Stimulated activated CD8-positive, alpha-beta memory T cell treated with anti-CD3 and anti-CD28 coated beads, Interleukin-4, amount 100 ng/mL, for 48 hours (primary cell): ENCODE data around the gene AVPI1.

ENCODE experiments used
- DNase-seq: peaks from one replicate; pipeline ENCODE4 v3.0.0-alpha.2; 2020

AVPI1 gene, protein sequence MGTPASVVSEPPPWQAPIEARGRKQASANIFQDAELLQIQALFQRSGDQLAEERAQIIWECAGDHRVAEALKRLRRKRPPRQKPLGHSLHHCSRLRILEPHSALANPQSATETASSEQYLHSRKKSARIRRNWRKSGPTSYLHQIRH

DNA sequence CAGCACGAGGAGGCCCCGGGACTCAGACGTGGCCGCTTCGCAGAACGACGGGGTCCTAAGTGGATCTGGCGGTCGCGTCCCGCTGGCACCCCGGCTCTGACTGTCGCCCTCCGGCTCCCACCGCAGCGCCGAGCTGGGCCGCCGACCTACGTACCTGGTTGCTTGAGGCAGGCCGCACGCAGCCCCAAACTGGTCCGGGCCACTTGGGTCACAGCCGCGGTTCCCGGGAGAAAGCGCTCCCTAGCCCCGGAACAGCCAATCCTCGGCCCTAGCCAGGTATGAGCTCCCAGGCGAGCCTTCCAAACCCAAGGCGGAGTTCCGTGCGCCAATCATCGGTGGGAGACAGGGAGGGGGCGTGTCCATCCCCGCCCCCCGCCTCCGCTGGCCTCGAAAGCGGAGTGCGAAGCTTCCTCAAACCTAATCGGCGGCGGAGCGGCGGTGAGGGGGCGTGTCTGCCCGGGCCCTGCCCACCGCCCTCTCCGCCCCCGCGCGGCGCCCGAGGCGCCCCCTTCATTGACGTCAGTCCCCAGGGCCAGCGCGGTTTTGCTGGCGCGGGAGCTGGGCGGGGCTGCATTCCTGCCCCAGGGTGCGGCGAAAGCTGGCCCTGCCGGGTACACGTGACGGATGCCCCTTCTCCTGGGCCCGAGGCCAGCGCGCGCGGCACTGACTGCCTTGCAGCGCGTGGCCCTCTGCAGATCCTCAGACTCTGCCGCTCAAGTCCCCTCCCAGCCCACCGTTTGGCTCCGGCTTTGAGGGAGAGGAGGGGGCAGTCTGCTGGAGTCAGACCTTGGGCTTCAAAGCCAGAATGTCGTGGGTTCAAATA lies at the start of gene AVPI1:
Gene AVPI1 (minus strand): TSS at position 280 of the 823 bp plus-strand sequence. CDS start 7,336 bp downstream, outside the sequence.
- peak; percentile 96 for DNase-seq

DNA sequence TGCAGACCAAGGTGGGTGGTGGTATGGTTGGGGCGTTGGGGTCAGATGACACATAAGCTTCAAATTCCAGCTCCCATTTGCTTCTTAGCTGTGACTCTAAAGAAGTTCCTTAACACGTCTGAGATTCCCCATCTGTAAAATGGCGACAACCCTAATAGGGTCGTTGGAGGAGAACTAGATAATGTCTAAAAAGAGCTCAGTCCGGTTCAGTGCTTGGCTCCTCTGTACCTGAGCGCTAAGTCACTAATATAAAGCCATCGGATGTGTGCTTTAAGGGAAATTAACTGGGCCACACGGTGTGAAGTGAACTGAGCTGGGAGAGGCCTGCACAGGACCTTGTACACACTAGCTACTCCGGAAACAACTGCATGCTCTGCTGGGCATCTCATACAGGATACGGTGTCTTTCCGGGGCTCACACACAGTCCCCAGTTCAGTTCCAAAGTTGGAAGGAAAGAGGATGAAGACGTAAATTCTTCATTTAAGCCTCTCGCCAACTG lies 49.4 kb upstream of the AVPI1 start:
- no peak for DNase-seq

DNA sequence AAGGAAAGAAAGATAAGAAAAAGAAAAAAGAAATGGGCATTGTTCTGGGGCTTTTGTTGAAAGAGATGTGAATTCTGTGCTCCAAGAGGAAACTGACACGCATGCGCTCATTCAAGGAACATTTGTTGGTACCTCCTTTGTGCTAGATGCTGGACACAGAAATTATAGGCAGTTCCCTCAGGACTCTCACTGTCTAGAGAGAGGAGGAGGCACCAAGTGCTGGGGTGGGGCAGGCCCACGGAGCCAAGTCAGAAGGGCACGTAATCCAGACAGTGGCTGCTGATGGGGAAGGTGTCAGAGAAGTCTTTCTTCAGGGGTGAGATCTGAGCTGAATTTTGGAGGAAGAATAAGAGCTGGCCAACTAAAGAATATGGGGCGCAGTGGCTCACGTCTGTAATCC lies 47.0 kb upstream of the AVPI1 start:
- no peak for DNase-seq

DNA sequence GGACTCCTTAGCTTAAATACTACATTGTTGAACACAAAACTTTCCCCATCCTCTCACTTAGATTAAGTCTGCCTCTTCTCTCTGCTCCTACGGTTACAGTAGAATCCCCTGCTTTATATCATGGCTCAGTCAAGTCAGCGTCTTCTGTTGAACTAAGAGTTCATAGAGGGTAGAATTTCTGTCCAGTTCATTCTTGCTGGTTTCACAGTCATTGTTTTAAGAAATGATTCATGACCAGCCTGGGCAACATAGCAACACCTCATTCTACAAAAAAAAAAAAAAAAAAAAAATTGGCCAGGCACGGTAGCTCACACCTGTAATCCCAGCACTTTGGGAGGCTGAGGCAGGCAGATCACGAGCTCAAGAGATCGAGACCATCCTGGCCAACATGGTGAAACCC lies 46.2 kb upstream of the AVPI1 start:
- DNase-seq, result no peak

DNA sequence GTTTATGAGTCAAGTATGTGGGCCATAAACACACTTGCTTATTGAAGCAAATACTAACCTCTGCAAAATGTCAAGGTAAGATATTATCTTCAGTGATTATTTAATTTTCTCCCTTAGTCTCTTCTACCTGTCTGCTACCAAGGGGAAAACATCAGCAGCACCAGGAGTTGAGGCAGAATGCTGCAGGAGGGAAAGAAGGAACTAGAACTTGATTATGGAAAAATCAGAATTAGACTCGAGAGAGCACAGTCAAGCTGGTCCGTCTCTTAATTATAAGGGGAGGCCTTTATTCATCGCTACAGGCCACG lies 45.0 kb upstream of the AVPI1 start:
- no peak for DNase-seq

DNA sequence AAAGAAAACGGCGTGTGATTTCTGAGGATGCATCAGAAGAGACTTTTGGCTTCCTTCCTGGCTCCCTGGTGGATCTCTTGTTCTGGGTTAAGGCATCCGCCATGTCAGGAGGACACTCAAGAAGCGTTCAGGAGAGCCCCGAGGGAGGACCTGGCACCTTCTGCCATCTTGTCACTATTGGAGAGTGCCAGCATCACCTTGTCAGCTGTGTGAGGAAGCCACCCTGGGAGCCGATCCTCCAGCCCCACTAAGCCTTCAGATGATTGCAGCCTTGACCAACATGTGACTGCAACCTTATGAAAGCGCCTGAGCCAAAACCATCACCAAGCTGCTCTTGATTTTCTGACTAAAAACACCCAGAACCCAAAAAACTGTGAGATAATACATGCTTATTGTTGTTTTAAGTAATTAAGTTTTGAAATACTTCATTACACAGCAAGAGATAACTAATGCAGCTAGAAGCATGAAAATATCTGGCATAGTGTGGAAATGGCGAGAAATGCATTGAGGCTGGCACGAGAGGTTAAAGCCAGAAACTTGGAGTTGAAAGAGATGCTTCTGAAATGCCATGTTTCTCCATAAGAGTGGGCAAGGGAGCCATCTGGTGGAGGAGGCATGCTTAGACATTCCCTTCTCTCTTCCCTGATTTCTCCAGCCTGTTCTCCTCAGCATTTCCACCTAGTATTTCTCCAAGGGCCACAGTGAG lies 44.5 kb upstream of the AVPI1 start:
- peak; percentile 67 for DNase-seq

DNA sequence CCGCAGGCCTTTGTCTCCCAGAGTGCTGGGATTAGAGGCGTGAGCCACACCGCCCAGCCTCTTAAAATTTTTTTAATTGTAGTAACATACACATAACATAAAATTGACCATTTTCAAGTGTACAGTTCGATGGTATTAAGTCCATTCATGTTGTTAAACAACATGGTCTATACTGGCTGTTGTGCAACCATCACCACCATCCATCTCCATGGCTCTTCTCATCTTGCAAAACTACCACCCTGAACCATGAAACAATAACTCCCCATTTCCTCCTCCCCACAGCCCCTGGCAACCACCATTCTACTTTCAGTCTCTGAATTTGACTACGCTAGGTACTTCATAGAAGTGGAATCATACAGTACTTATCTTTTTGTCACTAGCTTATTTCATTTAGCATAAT lies 42.0 kb upstream of the AVPI1 start:
- no peak for DNase-seq

DNA sequence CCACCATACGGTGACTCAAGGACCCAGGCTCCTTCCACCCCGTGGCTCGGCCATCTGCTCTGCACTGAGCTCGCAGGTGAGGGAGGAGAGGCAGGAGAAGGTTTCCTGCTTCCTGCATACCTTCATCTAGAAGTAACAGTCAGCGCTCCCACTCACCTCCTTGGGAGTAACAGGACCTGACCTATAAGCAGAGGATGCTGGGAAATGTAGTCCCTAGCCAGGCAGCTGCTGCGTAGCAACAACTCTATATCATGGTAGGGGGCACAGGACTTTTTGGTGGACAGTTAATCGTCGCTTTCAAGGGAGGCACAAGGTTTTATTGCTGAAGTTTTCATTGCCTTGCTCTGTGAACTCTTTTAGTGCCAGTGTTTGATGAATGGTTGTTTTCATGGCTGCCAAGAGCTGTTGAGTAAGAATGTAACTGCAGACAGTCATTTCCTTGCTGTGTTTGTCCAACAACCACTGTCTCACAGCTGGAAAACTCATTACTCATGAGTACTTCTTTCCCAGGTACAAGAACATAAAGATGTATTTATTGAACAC lies 39.7 kb upstream of the AVPI1 start:
- DNase-seq, result no peak

DNA sequence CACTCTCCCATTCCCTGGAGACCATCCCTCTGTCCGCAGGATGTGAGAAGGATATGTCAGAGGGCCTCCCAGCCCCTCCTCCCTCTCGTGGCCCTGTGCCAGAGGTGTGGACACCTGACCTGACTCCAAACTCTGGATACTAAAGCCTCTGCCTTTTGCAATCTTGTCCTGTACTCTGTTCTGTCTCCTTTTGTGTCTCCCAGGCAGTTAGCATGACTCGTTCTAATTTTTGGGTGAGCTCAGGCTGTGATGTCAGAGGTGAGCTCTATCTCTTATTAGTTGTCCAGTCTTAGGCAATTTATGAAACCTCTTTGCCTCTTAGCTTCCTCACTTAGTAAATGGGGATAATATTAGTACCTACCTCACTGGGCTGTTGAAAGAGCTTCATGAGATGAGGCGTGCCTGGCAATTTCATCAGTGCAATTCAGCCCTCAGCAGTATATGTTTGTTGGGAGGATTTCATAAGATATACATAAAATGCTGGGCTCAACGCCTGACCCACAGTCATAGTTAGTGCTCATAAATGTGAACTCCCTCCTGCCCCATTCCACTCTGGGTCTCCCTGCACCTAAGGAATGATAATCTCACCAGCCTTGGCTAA lies 37.4 kb upstream of the AVPI1 start:
- no peak for DNase-seq

DNA sequence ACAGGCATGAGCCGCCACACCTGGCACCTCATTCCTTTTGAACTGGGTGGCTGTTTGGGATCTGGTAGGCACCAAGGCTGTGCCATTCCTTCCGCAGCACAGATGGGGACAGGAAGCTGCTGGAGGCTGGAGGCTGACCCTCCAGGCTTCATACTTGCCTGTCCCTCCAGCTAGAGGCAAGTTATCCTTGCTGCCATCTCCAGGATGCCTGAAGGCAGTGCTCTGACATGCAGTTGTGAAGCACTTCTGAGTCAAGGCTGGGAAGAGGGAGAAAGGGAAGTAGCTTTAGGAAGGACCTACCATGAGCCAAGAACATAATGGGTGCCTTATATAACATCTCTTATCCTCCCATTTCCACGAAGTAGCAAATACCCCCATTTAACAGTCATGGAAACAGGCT lies 36.0 kb upstream of the AVPI1 start:
- no peak for DNase-seq

DNA sequence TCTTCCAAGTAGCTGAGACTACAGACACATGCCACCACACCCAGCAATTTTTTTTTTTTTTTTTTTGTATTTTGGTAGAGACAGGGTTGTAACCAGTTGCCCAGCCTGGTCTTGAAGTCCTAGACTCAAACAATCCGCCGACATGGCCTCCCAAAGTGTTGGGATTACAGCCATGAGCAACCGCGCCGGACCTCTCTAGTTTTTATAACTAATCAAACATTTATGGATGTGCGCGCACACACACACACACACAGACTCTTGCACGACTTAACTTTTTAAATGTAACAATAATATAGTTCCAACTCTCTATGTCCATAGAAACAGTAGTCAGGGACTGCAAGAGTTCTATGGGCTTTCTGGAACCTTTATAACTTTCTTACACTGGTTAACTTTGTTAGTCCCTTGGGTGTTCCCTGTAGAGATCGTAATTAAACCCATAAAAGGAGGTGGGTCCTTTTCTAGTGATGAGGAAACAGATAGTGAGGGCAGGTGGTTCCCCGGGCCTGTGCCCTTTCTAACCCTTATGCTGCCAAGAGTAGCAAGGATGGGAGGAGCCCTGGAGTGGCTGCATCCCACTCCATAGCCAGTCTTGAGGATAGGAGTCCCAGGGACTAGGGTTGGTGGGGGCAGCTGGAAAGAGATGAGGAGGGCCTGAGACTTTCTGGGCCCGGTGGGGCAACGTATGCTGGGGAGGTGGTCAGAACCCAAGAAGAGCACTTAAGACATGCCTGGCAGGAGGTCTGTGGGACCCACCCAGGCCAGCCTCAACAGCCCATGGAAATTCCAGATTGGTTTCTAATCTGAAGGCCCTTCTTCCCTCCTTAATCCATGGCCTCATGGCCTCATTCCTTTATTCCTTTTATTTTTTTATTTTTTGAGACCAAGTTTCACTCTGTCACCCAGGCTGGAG lies 35.1 kb upstream of the AVPI1 start:
- DNase-seq, result no peak

DNA sequence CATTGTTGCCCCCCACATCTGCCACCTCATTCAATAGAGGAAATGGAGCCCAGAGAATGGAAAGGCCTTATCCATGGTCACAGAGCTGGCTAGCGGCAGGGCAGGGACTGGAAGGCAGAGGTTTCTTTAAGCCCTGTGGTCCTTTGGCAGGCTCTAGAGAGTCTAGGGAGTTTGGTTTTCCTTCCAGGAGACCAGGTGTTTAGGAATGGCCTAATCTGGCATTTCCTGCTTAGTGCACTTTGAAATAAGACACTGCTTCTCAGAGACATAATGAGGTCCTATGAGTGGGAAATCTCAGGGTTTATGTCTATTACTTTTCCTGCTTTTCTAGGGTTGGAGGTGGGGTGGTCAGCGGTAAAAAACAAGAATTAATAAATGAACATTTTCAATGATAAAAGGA lies 32.6 kb upstream of the AVPI1 start:
- DNase-seq, result no peak

DNA sequence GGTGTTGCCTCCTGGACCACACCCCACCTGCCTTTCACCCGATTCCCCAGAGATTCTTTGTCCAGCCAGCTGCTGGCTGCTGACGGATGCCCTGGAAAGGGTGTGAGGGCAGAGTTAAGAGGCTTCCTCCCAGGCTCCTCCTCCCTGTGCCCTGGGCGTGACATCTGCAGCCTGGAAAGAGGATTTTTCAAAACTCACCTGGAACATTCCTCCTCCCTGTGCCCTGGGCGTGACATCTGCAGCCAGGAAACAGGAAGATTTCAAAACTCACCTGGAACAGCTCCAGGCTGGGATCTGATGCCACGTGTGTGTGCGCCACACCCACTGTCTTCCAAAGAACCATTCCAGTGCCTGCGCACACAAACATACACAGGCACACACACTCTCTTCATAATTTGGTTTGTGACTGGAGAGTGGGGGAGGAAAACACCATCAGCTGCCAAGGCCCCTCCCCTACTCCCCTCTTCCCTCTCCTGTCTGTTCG lies 31.7 kb upstream of the AVPI1 start:
- no peak for DNase-seq

DNA sequence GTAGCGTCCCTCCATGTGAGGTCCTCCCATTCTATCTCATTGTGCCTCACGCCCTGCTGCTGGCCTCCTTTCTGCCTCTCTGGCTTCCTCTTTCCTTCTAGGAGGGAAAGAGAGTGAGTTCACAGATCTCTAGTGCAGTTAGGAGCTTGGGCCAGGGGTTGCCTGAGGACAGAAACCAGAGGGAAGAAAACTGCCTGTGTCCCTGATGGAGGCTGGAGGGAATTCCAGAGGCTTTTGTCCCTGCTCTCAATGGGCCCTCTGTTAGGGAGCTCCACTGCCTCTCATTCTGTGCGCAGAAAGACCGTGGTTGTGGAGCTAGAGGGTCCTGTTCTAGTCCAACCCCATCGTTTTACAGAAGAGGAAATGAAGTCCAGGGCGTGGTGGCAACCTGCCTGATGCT lies 31.1 kb upstream of the AVPI1 start:
- DNase-seq, result no peak

DNA sequence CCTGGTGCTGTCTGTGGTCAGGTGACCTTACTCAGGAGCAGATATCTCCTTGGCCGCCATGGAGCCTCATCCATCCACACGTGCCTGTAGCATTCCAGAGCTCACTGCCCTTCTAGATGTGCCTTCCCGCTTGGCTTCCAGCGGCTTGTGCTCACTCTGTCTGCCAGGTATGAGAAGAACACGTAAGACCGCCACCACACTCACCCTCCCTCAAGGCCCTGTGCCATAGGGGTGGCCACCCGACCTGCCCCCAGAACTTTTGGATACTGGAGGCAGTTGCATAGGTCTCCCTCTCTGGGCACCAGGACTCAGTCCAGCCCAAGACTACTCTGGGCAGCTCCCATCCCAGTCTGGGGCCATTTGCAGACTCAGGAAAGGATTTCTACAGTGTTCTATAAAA lies 30.6 kb upstream of the AVPI1 start:
- DNase-seq, result no peak

DNA sequence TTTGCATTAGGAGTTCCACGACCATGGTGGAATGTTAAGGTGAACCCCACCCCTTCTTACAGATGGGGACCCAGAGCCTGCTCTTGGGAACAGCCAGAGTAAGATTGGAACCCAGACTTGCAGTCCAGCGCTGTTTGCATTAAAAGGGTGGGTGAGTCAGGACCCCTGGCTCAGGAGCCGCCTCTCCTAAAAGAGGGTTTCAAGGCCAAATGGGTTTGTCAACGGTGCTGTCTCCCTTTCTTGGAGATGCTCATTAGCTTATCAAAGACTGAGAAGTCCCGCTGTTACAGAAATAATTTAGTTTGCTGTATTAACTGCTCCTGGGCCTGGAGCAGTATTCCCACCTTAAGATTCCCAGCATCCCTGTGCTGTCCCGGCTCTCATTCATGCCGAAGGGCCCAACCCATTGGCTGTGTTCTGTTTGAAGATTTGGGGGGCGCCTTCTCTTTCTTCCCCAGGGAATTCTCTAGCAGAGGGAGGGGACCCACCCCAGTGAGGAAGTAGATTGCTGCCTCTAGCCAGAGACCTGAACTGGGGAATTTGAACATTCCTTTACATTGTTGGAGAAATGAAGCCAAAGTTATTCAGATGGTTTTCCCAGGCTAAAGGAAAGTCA lies 28.3 kb upstream of the AVPI1 start:
- no peak for DNase-seq

DNA sequence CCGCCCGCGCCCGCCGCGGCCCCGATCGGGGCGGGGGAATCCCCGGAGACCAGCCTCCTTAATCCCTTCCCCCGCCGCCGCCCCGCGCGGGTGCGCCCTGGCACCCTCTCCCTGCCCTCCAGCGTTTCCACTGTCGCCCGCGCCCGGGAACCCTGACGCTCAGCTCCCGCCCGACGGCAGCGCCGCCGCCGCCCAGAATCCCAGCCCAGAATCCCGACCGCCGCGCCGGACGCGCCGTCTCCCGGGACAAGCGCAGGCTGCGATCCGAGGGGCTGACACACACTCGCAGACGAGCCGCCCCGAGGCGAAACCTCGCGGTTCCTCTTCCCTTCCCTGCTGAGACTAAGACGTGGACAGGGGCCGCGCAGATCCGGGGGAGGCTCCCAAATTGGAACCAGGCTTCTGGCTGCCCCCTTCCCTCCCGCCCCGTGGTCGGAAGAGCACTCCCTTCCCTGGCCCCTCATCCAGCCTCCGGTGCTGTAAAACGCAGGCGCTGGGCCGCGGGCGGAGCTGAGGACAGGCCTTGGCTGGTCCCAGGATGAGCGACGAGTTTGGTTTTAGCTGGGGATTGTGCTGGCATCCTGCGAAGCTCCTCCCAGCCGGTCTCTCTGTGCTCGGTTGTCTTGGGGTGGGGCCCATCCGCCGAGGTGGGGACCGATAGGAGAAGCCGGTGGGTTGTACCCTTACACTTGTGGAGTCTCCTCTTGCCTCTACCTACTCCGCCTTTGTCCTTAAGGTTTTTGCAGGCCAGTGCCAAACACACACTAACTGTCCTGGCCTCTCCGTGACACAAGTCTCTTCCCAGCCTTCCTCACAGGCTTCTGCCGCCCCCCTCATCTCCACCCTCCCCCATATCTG lies 27.6 kb upstream of the AVPI1 start:
- DNase-seq, result peak; percentile 45

DNA sequence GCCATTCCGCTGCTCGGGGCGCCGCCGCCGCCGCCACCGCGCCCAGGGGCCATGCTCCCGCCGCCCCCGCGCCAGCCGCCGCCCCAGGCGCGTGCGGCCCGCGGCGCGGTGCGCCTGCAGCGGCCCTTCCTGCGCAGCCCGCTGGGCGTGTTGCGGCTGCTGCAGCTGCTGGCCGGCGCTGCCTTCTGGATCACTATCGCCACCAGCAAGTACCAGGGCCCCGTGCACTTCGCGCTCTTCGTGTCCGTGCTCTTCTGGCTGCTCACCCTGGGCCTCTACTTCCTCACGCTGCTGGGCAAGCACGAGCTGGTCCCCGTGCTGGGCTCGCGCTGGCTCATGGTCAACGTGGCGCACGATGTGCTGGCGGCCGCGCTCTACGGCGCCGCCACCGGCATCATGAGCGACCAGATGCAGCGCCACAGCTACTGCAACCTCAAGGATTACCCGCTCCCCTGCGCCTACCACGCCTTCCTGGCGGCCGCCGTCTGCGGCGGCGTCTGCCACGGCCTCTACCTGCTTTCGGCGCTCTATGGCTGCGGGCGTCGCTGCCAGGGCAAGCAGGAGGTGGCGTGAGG lies 26.9 kb upstream of the AVPI1 start:
- peak; percentile 64 for DNase-seq

DNA sequence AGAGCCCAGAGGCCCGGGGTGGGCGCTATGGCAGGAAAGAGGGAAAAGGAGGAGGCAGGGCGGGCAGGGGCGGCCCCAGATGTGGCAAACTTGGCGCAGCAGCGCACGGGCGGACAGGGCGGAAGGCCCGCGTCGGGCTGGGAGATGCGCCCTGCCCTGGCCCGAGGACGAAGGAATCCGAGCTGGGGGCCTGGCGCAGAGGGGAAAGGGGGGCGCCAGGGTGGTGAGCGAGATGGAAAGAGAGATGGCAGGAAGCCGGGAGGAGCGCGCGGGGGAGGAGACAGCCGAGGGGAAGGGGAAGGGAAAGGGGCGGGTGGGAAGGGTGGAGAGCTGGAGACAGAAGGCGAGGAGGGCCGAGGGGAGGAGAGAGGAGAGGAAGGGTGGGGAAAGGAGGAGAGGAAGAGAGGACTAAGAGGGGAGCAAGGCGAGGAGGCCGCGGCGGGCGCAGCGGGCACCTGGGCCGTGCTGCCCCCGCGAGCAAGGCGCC lies 26.3 kb upstream of the AVPI1 start, which contains the start of gene MARVELD1:
Gene MARVELD1 (plus strand): TSS at position 392 of the 487 bp plus-strand sequence. CDS start 147 bp downstream, outside the sequence.
- peak; percentile 27 for DNase-seq
